Activated CD4-positive, alpha-beta T cell treated with anti-CD3 and anti-CD28 coated beads, Interleukin-2, amount 10 ng/mL, durations not matched to agents 7 days and 5 days (primary cell): ENCODE data around the gene DCAF6. TPM values are rescaled to one million over a fixed set of nuclear protein-coding genes. Genes with fewer than 3 reads are reported as not detected.

Experiments
- CTCF ChIA-PET: fragments of 350-600 bp; sonication (Branson Sonifier 250); formaldehyde crosslinking; loops from one replicate; lab custom pipeline; 2021; ENCODE audit warnings: antibody characterized with exemption; lab: Charles Lee
- POLR2A ChIA-PET: fragments of 350-600 bp; sonication (Branson Sonifier 250); formaldehyde crosslinking; loops from one replicate; lab custom pipeline; 2021; ENCODE audit warnings: antibody characterized with exemption; lab: Charles Lee
- DNase-seq: peaks from one replicate; pipeline ENCODE4 v3.0.0-alpha.2; 2020
- H3K27ac Mint-ChIP-seq: one replicate; pipeline ENCODE4 v1.8.0; 2021; ENCODE audit warnings: mild to moderate bottlenecking, moderate library complexity, mixed read lengths
- H3K27me3 Mint-ChIP-seq: one replicate; pipeline ENCODE4 v1.8.0; 2021; ENCODE audit warnings: mixed read lengths
- H3K36me3 Mint-ChIP-seq: one replicate; pipeline ENCODE4 v1.8.0; 2021; ENCODE audit warnings: low read depth, mixed read lengths
- H3K4me1 Mint-ChIP-seq: one replicate; pipeline ENCODE4 v1.8.0; 2021; ENCODE audit warnings: mixed read lengths
- H3K4me3 Mint-ChIP-seq: one replicate; pipeline ENCODE4 v1.8.0; 2021; ENCODE audit warnings: mild to moderate bottlenecking, moderate library complexity, mixed read lengths
- H3K9me3 Mint-ChIP-seq: one replicate; pipeline ENCODE4 v1.8.0; 2021; ENCODE audit warnings: mixed read lengths
- total RNA-seq, 2 experiments: library from RNA; stranded (reverse); gene quantifications; one replicate each; pipeline ENCODE4 v1.2.3, GENCODE V29; 2021

The DCAF6 gene
- total RNA-seq, 2 experiments from 2014 or later = 21.9 to 24.6 TPM

DNA sequence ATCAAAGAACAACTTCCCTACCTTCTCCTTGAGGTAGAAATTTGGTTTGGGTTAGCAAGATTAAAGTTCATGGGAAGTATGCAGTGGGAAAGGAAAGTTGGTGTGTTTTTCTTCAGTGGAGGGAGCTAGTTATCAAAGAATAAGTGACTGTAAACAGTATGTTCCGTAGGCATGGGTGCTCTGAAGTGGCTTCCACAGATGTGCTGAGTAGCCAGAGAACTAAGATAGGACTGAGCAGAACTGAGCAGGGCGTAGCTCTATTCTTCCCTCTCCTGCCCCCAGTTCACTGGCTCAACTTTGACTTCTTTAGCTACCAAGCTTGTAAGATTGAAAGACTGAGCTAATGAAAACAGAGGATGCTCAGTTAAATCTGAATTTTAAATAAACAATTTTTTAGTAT, 26.0 kb upstream of the DCAF6 start:
- H3K27ac Mint-ChIP-seq = no peak overlapping the region
- H3K27me3 Mint-ChIP-seq = peaks cover 17% of the 10 kb centered on the region
- H3K4me1 Mint-ChIP-seq = no peaks in the 10 kb centered on the region
- peaks cover 5% of the 10 kb centered on the region for H3K36me3 Mint-ChIP-seq
- ChIA-PET POLR2A (no interaction called here), CTCF (interaction anchor here (0.6 to 0.8 kb wide), 2 partner anchors 11 to 334 kb away, joined by 3 read pairs; no protein-coding TSS in a partner anchor)
- peaks cover 11% of the 10 kb centered on the region for H3K9me3 Mint-ChIP-seq
- H3K4me3 Mint-ChIP-seq = no peak overlapping the region
- no peak for DNase-seq

DNA sequence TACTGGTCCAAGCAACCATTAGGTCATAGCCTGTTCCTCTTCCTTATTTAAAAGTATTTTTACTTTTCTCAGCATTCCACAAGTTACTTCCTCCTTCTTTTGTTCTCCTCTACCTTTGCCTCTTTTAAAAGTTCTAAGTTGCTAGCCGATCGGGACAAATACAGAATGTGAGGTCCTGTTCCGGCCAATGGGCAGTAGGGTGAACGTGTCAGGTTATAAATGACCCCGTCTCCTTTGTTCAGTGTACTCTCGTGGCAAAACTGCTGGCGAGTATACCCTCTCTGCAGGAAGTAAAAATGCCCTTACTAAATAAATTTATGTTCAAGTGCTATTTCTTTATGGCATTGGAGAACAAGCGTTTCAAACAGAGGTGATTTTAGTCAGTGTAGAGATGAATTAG, 25.1 kb upstream of the DCAF6 start:
- H3K9me3 Mint-ChIP-seq = peaks cover 11% of the 10 kb centered on the region
- peaks cover 7% of the 10 kb centered on the region for H3K36me3 Mint-ChIP-seq
- H3K4me1 Mint-ChIP-seq = no peaks in the 10 kb centered on the region
- POLR2A ChIA-PET = no interaction called here
- H3K4me3 Mint-ChIP-seq = no peak overlapping the region
- DNase-seq = no peak
- no peak overlapping the region for H3K27ac Mint-ChIP-seq
- peaks cover 17% of the 10 kb centered on the region for H3K27me3 Mint-ChIP-seq
- CTCF ChIA-PET = no interaction called here

DNA sequence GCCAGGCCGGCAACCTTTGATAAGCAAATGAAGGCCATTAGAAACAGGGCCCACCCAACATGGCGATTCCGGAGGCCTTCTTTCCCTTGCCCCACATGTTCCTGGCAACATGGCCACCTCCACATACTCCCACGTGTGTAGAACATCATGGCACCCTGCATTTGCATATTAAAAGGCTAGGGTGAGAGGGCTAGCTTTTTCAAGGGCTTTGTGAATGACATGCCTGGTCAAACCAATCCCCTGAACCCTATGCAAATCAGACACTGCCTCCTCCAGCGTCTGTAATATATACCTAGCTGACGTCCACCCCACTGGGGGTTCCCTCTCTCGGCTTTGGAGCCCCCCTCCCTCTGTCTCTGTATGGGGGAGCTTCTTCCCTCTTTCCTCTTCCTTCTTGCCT, 24.2 kb upstream of the DCAF6 start:
- POLR2A ChIA-PET = no interaction called here
- H3K9me3 Mint-ChIP-seq = peaks cover 11% of the 10 kb centered on the region
- CTCF ChIA-PET = no interaction called here
- H3K27ac Mint-ChIP-seq = no peak overlapping the region
- H3K27me3 Mint-ChIP-seq = peaks cover 16% of the 10 kb centered on the region
- no peak for DNase-seq
- no peak overlapping the region for H3K4me3 Mint-ChIP-seq
- H3K36me3 Mint-ChIP-seq = peaks cover 11% of the 10 kb centered on the region
- H3K4me1 Mint-ChIP-seq = no peaks in the 10 kb centered on the region

DNA sequence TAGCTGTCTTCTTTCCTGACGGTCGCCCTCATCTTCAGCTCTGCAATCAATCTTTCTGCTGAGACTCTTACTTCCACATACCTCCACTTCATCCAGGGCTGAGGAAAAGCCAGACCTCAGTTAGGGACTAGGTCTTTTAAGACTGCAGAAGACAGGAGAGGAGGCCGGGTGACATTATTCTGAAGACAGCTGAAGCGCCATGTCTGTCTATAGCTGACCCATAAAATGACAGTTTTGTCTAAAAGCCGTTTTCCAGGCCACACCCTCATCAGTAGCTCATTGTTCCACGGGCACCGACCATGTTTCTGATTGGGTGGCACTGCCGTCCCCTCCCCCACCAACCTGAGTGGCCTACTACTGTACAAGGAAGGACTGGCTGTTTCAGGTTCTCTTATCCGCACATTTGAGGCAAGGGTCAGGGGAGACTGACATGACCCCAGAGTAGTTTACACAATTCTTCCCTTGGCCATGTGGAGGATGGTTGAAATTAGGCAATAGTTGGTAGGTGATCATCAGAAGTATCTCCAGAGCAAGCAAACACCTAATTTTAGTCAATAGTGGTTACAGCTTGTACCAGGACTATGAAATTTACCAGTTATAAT, 22.5 kb upstream of the DCAF6 start, which contains the start of gene ADCY10:
ADCY10 (minus strand) TSS at position 240 of the 602 bp plus-strand sequence. CDS start 8,994 bp downstream, outside the sequence.
- CTCF ChIA-PET = interaction anchor here (1.0 kb wide), 1 partner anchor 15 kb away, joined by 3 read pairs; no protein-coding TSS in a partner anchor
- POLR2A ChIA-PET = interaction anchor here (0.5 kb wide), 1 partner anchor 594 kb away, joined by 3 read pairs; no protein-coding TSS in a partner anchor
- DNase-seq = no peak
- Mint-ChIP-seq H3K27ac (no peak within 1 kb of the TSS), H3K27me3 (peaks cover 11% of the 10 kb centered on the region), H3K36me3 (peaks cover 11% of the 10 kb centered on the region), H3K9me3 (peaks cover 11% of the 10 kb centered on the region), H3K4me3 (no peak within 1 kb of the TSS), H3K4me1 (no peaks in the 10 kb centered on the region)

DNA sequence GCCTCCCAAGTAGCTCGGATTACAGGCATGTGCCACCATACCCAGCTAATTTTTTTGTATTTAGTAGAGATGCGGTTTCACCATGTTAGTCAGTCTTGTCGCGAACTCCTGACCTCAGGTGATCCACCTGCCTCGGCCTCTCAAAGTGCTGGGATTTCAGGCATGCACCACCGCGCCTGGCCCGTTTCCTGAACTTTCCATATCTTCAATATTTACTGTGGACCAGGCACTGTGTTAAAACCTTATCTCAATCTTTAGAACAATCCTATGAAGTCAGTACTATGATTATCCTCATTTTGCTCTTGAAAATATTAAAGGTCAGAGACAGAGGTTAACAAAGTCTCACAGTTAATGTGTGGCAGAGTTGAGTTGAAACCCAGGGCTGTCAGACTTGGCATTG, 20.9 kb upstream of the DCAF6 start:
- Mint-ChIP-seq H3K36me3 (peaks cover 10% of the 10 kb centered on the region), H3K27ac (no peak overlapping the region), H3K4me1 (no peaks in the 10 kb centered on the region), H3K4me3 (no peak overlapping the region), H3K9me3 (peaks cover 2% of the 10 kb centered on the region), H3K27me3 (peaks cover 6% of the 10 kb centered on the region)
- CTCF ChIA-PET = interaction anchor here (1.1 kb wide), 1 partner anchor 12 kb away, joined by 4 read pairs; no protein-coding TSS in a partner anchor
- no peak for DNase-seq
- POLR2A ChIA-PET = interaction anchor here (0.6 kb wide), 1 partner anchor 347 kb away, joined by 3 read pairs; no protein-coding TSS in a partner anchor

DNA sequence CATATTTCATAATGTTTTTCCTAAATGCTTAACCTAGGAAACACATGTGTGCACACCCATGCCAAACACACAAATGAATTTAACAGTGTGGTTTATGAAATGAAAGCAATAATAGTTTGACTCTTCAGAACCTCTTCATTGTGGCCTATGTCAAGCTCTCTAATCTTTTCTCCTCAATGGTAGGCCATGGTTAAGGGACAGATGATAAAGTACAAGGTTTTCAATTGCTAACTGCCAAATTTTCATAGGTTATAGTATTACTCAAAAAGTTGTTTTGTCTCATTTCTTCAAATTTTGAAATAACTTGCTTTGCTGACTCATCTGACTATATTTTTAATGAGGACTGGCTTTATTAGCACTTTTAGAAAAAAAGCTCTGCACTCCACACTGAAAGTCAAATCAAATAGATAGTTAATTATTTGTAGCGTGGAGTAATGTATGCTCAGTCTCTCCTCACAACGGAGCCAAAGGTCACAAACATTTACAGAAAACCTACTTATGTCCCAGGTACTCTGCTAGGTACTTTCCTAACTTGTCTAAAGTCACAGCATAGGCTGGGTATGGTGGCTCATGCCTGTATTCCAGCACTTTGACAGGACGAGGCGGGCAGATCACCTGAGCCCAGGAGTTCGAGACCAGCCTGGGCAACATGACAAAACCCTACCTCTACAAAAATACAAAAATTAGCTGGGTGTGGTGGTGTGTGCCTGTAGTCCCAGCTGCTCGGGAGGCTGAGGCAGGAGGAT, 19.5 kb upstream of the DCAF6 start:
- Mint-ChIP-seq H3K27ac (no peak overlapping the region), H3K4me1 (no peaks in the 10 kb centered on the region), H3K27me3 (no peaks in the 10 kb centered on the region), H3K4me3 (no peak overlapping the region), H3K36me3 (peaks cover 10% of the 10 kb centered on the region), H3K9me3 (no peaks in the 10 kb centered on the region)
- no peak for DNase-seq
- POLR2A ChIA-PET = interaction anchor here (0.7 kb wide), 1 partner anchor 195 kb away, joined by 6 read pairs; the partner anchor contains the start of gene MPZL1
- CTCF ChIA-PET = no interaction called here

DNA sequence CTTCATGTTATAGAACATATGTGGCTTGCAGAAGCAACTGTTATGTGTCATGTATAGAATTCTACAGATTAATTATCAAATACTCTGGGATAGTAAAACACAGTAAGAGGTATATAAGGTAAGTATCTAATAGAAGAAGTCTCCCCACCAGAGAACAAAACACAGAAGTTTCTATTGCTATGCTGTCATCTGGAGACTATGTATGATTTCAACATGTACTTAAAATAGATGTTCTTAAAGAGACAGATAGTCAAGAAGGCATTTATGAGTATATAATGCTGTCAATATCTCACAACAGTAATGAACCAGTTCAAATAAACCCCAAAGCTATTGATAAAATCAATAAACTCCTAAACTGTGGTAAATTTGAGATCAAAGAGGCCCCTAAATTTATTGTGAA, 14.5 kb upstream of the DCAF6 start:
- no peak overlapping the region for H3K27ac Mint-ChIP-seq
- H3K27me3 Mint-ChIP-seq = no peaks in the 10 kb centered on the region
- H3K9me3 Mint-ChIP-seq = no peaks in the 10 kb centered on the region
- no peak overlapping the region for H3K4me3 Mint-ChIP-seq
- H3K4me1 Mint-ChIP-seq = no peaks in the 10 kb centered on the region
- POLR2A ChIA-PET = no interaction called here
- peaks cover 6% of the 10 kb centered on the region for H3K36me3 Mint-ChIP-seq
- CTCF ChIA-PET = no interaction called here
- no peak for DNase-seq

DNA sequence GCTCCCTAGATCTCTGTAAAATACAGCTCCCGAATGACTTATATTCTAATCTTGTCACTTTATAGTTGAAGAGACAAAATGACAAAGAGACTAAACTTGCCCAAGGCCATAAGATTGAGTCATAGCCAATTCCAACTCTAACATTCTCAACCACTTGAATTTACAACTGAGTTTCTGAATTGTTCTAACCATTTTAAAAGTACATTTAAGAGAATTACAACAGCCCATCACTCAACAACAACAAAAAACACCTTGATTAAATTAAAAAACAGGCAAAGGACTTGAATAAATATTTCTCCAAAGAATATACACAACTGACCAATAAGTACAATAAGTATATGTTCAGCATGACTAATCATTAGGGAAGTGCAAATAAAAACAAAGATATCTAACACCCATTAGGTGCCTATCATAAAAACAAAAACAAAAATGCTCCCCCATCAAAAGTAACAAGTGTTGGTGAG, 13.8 kb upstream of the DCAF6 start:
- POLR2A ChIA-PET = no interaction called here
- H3K36me3 Mint-ChIP-seq = peaks cover 5% of the 10 kb centered on the region
- no peak for DNase-seq
- no peak overlapping the region for H3K4me3 Mint-ChIP-seq
- no peaks in the 10 kb centered on the region for H3K9me3 Mint-ChIP-seq
- H3K27ac Mint-ChIP-seq = no peak overlapping the region
- CTCF ChIA-PET = no interaction called here
- no peaks in the 10 kb centered on the region for H3K4me1 Mint-ChIP-seq
- H3K27me3 Mint-ChIP-seq = no peaks in the 10 kb centered on the region

DNA sequence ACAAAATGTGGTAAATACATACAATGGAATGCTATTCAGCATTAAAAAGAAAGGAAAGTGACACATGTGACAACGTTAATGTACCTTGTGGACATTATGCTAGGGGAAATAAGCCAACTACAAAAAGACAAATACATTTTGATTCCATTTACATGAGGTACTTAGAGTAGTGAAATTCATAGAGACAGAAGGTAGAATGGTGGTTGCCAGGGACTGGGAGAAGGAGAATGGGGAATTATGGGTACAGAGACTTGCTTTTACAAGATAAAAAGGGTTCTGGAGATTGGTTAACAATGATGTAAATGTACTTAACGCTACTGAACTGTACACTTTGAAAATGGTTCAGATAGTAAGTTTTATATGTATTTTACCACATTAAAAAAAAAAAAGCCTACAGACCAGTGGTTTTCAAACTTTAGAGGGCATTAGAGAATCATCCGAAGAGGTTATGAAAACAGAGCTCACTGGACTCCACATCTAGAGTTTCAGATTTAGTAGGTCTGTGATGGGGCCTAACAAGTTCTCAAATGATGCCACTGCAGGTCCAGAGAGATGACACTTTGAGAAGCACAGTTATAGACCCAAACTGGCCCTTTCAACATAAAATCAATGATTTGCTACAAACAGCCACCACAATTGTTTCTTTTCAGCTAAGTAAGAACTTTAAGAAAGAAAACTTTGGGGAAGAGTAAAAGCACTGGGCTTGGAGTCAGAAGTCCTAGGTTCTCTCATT, 13.0 kb upstream of the DCAF6 start:
- Mint-ChIP-seq H3K9me3 (no peaks in the 10 kb centered on the region), H3K27me3 (no peaks in the 10 kb centered on the region), H3K27ac (no peak overlapping the region), H3K4me3 (no peak overlapping the region), H3K4me1 (no peaks in the 10 kb centered on the region), H3K36me3 (peaks cover 5% of the 10 kb centered on the region)
- CTCF ChIA-PET = interaction anchor here (0.6 to 1.2 kb wide), 3 partner anchors 12 to 230 kb away, joined by 3 read pairs; partner anchors contain the start of genes DCAF6 and MPC2
- POLR2A ChIA-PET = no interaction called here
- no peak for DNase-seq

DNA sequence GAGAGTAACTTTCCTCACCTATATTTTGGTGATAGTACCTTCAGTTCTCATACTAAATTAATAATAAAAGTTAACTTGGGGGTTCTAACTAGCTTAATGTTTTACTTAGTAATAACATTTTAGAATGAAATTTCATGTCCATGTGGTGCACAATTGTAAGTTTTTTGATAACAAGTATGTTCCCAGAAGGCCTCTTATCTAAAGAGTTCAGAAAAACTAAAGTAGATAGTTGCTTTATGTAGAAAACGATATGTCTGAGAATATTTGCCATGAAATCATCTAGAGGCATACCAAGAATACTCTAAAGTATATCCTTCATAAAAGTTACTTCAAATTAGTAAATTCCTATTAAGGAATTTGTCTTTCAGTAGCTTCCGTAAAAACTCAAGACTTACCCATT, 12.4 kb upstream of the DCAF6 start:
- H3K27me3 Mint-ChIP-seq = no peaks in the 10 kb centered on the region
- ChIA-PET CTCF (interaction anchor here (0.6 to 1.2 kb wide), 3 partner anchors 11 to 229 kb away, joined by 3 read pairs; partner anchors contain the start of genes DCAF6 and MPC2), POLR2A (no interaction called here)
- H3K4me1 Mint-ChIP-seq = no peaks in the 10 kb centered on the region
- H3K4me3 Mint-ChIP-seq = no peak overlapping the region
- H3K36me3 Mint-ChIP-seq = peaks cover 5% of the 10 kb centered on the region
- no peak for DNase-seq
- no peak overlapping the region for H3K27ac Mint-ChIP-seq
- no peaks in the 10 kb centered on the region for H3K9me3 Mint-ChIP-seq

DNA sequence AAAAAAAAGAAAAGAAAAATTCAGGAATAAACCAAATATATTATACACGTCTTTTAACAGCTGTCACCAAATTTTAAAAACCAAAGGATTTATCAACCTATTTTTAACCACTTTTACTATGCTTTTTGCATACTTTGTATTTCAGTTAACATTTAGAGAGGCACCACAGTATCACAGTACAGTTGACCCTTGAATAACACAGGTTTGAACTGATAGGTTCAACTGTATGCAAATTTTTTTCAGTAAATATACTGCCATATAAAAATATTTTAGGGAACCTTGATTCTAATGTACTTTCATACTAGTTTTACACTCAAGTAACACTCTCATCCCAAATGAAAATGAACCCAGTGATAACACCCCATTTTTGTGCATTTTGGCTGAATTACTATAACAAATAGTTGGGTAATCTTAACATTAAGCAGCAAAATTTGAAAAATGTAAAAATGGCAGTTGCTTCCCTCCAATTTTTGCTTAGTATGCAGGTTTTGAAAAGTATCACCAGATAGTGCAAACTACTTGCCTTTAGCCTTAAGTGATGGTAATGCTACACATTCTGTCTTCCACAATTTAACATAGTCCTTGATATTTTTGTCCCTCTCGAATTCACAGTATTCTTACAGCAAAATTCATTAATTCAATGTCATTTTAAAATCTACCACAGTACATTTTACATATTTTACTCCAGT, 11.8 kb upstream of the DCAF6 start:
- Mint-ChIP-seq H3K9me3 (no peaks in the 10 kb centered on the region), H3K4me3 (no peak overlapping the region), H3K4me1 (no peaks in the 10 kb centered on the region), H3K27me3 (no peaks in the 10 kb centered on the region), H3K36me3 (peaks cover 5% of the 10 kb centered on the region), H3K27ac (no peak overlapping the region)
- POLR2A ChIA-PET = no interaction called here
- DNase-seq = no peak
- CTCF ChIA-PET = interaction anchor here (1.0 to 1.2 kb wide), 2 partner anchors 10 to 12 kb away, joined by 3 read pairs; partner anchors contain the start of genes DCAF6 and MPC2

DNA sequence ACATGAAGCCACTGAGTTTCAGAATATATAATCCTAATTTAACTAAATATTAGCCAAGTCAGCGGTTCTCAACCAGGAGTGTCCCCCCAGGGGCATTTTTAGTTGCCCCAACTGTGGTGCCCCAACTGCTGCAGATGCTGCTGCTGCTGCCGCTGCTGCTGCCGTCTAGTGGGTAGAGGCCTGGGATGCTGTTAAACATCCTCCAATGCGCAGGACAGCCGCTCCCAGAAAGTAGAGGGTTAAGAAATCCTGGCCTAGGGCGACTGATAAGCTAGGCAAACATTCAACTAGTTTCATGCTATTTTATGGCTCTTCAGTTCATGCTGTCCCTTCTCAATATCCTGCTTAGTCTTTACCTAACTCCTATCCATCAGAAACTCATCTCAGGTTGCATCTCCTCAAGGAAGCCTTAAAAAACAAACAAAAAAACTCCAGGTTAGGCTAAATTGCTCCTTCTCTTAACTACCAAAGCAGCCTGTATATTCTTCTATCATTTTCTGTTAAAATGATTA, 9.9 kb upstream of the DCAF6 start:
- ChIA-PET POLR2A (no interaction called here), CTCF (interaction anchor here (0.6 to 1.4 kb wide), 2 partner anchors 9 to 375 kb away, joined by 3 read pairs; no protein-coding TSS in a partner anchor)
- Mint-ChIP-seq H3K9me3 (no peaks in the 10 kb centered on the region), H3K27me3 (no peaks in the 10 kb centered on the region), H3K4me1 (no peaks in the 10 kb centered on the region), H3K27ac (no peak overlapping the region), H3K36me3 (peaks cover 5% of the 10 kb centered on the region), H3K4me3 (no peak overlapping the region)
- no peak for DNase-seq
